Midbrain (tissue), 1 donor: Measurements from ENCODE around the gene SARM1.

ENCODE experiments used
- DNase-seq: peaks from one replicate; lab custom pipeline; 2025; lab: John Stamatoyannopoulos, UW

Gene SARM1

DNA sequence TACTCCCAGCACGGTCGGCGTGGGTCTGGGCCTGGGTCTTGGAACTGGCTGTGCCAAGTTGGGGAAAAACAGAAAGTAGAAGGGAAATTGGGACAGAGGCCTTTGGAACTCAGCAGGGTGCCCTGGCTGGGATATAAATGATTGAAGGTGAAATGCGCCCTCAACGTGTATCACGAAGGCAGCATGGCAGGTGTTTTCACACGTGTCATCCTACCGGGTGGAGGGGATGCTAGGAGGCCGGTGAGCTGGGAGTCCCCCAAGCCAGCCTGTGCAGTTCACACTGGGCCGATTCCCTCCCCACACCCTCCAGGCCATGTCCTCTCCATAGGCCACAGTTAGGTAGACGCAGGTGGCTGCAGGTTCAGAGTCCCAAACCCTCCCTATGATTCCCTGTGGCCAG is 30.0 kb upstream of the SARM1 start:
- no peak for DNase-seq

DNA sequence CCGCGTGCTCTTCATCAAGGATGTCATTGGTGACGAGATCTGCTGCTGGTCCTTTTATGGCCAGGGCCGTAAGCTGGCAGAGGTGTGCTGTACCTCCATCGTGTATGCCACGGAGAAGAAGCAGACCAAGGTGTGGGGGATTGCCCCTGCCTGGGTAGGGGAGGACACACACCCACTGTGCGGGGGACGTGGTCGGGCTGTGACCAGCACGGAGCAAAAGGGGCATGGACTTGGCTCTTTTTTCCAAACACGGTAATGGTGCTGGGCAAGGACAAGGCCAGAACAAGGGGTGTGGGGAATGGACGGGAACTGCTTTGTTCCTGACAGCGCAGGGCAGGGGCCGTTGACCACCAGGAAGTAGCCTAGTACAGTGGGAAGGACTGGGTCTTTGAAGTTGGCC is 29.2 kb upstream of the SARM1 start:
- DNase-seq = no peak

DNA sequence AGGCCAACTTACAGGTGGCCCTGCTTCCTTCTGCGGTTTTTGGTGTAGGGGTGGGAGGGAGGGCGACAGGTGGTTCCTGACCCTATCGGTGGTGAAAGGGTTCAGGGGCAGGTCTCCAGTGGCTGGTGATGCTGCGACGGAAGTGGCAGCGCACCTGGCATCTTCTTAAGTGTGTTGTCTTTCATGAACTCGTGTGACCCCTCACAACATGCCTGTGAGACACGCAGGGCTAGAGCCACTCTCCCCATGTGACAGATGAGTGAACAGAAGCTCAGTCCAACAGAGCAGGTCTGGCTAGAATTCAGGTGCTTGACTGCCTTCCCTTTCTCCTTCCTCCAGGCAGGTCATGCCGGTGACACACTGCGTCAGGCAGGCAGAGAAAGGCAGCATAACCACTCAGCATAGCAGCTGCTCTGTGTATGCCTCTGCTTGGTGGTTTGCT is 28.0 kb upstream of the SARM1 start:
- DNase-seq = no peak

GRCh38 chr17:28344011-28344410 is 27.5 kb upstream of the SARM1 start:
- DNase-seq = no peak

DNA sequence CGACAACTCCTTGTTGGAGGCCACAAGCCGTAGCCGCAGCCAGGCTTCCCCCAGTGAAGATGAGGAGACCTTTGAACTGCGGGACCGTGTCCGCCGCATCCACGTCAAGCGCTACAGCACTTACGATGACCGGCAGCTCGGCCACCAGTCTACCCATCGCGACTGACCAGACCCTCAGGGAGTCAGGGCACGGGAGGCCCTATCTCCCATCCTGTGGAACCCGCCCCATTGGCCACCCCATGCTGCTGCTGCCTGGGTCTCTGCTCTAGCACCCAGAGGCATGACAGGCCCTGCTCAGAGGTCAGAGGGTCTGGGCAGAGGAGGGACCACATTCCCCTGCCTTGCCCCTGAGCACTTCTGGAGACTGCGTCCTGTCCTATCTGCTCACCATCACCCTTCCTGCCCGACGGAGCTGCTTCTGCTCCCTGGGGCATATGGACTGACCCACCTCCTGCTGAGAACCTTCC is 27.0 kb upstream of the SARM1 start:
- DNase-seq = no peak

GRCh38 chr17:28345419-28346198 is 25.9 kb upstream of the SARM1 start:
- no peak for DNase-seq

GRCh38 chr17:28346199-28346580 is 25.3 kb upstream of the SARM1 start:
- DNase-seq = no peak

GRCh38 chr17:28346746-28347246 is 24.7 kb upstream of the SARM1 start:
- DNase-seq = no peak

GRCh38 chr17:28347261-28347891 is 24.1 kb upstream of the SARM1 start:
- no peak for DNase-seq

- no peak for DNase-seq
Observed at GRCh38 chr17:28348979-28349378, 22.5 kb upstream of the SARM1 start.

DNA sequence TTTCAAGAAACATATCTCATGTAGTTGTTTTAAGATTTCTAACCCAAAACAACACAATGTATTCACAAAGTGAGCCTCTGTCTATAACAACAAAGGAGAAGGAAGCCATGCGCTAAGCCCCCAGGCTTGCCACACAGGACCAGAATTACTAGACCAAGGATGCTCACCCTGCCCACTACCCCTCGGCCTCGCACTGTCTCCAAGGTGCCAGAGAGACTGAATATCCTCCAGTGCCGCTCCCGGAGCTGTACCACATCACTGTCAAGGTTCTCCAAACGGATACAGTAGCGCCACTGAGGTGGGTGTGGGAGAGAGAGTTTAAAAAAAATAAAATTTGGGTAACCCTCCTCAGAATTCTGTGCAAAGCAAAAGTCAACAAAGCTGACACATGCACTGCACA is 21.2 kb upstream of the SARM1 start:
- no peak for DNase-seq

DNA sequence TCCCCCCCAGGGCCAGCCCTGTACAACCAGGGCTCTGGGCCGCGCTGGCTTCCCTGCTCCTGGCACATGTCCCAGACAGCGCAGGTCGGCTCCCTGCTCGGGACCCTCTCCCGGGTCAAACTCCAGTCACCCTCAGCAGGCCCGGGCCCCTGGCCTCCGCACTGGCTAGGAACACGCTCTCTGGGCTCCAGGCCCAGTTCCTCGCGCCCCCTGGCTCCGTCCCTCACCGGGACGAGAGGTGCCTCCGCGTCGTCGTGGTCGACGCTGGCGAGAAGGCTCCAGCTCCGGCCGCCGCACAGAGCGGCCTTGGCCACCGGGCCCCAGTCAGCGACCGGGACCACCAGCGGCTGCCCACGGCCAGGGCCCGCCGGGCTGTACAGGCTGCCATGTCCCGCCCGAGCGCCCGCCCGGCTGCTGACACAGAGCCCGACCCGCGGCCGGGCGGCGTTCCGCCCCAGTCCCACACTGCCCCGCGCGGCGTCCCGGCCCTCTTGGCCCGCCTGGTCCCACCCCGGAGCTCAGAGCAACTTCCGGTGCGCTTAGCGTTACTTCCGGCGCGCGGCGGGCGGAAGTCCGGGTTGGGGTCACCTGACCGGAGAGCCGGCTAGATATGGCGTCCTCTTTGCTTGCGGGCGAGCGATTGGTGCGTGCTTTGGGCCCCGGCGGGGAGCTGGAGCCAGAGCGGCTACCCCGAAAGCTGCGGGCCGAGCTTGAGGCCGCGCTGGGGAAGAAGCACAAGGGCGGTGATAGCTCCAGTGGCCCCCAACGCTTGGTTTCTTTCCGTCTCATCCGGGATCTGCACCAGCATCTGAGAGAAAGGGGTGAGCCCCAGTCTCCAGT is 14.2 kb upstream of the SARM1 start, which contains the start of gene POLDIP2:
POLDIP2 (minus strand) TSS at position 467 of the 840 bp plus-strand sequence; CDS start at position 388, 79 bp downstream.
- DNase-seq = peak; percentile 97

- no peak for DNase-seq
Observed at GRCh38 chr17:28357901-28358197, 13.6 kb upstream of the SARM1 start.

DNA sequence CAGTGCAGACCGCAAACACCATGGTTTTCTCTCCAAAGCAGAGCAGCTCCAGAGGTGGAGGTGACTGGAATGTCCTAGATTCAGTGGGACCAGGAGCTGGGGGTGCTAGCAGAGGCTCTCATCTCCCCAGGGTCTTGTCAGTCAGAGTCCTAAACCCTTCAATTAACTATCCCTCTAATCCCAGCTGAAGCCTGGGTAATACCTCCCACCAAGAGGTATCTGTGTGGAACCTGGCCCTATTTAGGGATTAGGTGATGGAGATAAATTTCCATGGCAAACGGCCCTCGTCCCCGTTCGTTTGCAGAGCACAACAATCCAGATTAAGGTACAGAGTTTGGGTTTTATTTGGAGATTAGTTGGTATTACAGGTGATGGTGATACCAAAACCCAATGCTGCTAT is 8.3 kb upstream of the SARM1 start:
- no peak for DNase-seq

GRCh38 chr17:28363776-28364650 is 7.5 kb upstream of the SARM1 start:
- DNase-seq = no peak

DNA sequence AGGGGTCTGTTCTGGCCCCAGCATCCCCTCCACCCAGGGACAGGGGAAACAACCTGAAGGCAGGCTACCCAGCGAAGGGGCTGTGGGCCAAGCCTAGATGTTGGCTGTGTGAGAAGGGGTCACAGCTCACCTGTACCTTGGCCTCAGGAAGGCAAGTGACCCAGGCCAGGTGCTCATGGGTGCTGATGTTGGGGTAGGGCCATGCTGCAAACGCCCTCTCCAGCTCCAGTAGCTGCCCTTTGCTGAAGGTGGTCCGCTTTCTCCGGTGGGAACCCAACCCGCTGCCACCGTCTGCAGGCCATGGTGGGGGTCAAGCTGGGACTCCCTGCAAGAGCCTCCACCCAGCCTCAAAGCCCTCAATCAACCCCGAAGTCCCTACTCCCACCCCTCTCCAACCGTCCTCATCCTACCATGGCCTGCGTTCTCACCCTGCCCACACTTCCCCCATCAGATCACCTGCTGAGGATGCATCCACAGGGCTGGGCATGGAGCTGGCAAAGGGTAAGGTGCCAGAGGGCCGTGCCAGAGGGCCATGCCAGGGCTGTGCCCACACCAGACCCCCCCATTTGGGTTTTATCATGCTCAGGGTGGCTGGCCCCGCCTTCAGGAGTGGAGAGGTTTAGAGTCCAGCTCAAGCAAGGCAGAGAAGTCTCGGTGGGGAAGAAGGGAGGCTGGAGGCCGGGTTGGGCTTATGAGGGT is 6.7 kb upstream of the SARM1 start, which contains the start of gene SEBOX:
SEBOX (minus strand) TSS at position 535 of the 699 bp plus-strand sequence; CDS start at position 487, 48 bp downstream.
- DNase-seq = no peak

GRCh38 chr17:28365487-28365886 is 6.0 kb upstream of the SARM1 start:
- no peak for DNase-seq

- no peak for DNase-seq
Observed at GRCh38 chr17:28366605-28367004, 4.9 kb upstream of the SARM1 start.

DNA sequence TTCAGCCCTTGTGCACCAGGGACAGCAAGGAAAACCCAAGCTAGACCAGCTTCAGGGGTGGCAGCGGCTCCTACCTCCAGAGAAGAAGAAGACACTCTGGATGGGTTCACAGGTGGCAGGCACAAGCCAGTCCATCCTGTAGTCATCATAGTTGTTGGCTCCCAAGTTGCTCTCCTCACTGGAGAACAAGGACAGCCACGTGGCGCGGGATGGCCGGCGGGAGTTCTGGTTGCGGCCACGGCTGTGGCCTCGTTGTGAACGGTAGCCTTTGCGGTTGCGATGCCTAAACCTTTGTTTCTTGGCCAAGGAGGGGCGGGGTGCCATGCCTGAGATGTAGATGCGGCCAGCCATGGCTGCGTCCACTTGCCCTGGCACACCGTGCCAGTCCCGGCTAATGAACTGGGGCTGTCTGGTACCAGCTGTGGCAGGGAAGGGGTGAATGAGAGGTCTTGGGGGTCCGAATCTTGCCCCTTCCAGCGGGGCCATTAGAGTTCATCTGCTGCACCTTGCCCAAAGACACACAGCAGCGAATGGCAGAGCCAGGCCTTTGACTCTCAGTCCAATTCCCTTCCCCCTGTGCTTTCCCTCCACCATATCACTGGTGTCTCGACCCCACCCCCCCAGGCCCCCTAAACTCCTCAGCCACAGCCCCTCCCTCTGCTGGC is 3.7 kb upstream of the SARM1 start:
- no peak for DNase-seq

GRCh38 chr17:28368306-28368831 is 3.1 kb upstream of the SARM1 start:
- DNase-seq = no peak
